Measurements from ENCODE around the gene GTF2H1.
A peak's percentile ranks its signal among the peaks of the same experiment; 100 is the strongest.
"Not testable (repeated sequence)": the region's sequence is repeated elsewhere in the genome, so short reads cannot be mapped to it uniquely, and the experiment has no call there.

GTF2H1 gene

DNA sequence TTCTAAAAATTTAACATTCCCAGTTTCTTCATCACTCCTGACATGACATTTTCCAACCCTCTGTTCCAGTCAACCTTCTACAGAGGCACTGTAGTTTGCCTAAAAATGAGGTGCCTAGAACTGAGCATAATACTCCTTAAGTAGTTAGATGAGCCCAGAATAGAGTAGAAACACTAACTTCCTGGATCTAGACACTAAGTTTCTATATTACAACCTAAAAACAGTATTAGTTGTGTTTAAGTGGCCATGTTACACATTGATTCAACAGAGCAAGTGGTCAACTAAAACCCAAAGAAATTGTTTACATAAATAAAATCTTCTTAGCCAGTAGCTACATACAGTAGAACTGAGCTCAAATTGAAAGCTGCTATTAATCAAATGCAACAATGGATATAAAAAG is 1.8 kb upstream of the GTF2H1 start:
- Histone ChIP-seq H3K4me3 (replicated peaks; ENCODE audit: low read depth, low read length) (peak overlapping the region; percentile 91), H3K27me3 (replicated peaks; ENCODE audit: control insufficient read depth, insufficient read depth, low read length) (no peaks in the 10 kb centered on the region), H3K36me3 (ENCODE audit: control insufficient read depth, insufficient read depth, low read length) (no peaks in the 10 kb centered on the region)
- TF ChIP-seq, protein P1, sequence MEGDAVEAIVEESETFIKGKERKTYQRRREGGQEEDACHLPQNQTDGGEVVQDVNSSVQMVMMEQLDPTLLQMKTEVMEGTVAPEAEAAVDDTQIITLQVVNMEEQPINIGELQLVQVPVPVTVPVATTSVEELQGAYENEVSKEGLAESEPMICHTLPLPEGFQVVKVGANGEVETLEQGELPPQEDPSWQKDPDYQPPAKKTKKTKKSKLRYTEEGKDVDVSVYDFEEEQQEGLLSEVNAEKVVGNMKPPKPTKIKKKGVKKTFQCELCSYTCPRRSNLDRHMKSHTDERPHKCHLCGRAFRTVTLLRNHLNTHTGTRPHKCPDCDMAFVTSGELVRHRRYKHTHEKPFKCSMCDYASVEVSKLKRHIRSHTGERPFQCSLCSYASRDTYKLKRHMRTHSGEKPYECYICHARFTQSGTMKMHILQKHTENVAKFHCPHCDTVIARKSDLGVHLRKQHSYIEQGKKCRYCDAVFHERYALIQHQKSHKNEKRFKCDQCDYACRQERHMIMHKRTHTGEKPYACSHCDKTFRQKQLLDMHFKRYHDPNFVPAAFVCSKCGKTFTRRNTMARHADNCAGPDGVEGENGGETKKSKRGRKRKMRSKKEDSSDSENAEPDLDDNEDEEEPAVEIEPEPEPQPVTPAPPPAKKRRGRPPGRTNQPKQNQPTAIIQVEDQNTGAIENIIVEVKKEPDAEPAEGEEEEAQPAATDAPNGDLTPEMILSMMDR (IDR thresholded peaks at IDR 0.05; ENCODE audit: insufficient read depth, low read length, poor library complexity, severe bottlenecking) = no peak
- DNase-seq (ENCODE audit: extremely low read depth, insufficient read length) = no peak

DNA sequence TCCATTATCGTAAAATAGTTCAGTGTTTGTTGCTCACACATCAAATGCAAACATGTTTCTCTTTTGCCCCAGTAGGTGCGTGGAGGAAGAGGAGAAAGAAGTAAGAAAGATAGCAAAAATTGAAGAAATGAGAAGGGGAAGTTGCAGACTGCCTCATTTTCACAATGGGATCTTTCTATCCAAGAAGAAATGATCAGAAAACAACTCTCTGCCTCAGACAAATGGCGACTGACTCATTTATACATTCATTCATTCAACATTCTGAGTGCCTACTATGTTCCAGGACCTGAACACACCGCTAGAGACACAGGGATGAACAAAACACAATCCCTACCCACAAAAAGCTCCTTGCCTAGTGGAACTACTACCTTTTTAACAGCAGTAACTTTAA is 794 bp upstream of the GTF2H1 start:
- TF ChIP-seq, protein P1 (IDR thresholded peaks at IDR 0.05; ENCODE audit: insufficient read depth, low read length, poor library complexity, severe bottlenecking) = no peak
- Histone ChIP-seq H3K36me3 (ENCODE audit: control insufficient read depth, insufficient read depth, low read length) (no peaks in the 10 kb centered on the region), H3K27me3 (replicated peaks; ENCODE audit: control insufficient read depth, insufficient read depth, low read length) (no peaks in the 10 kb centered on the region), H3K4me3 (replicated peaks; ENCODE audit: low read depth, low read length) (peak overlapping the region; percentile 91)
- DNase-seq (ENCODE audit: extremely low read depth, insufficient read length) = no peak

DNA sequence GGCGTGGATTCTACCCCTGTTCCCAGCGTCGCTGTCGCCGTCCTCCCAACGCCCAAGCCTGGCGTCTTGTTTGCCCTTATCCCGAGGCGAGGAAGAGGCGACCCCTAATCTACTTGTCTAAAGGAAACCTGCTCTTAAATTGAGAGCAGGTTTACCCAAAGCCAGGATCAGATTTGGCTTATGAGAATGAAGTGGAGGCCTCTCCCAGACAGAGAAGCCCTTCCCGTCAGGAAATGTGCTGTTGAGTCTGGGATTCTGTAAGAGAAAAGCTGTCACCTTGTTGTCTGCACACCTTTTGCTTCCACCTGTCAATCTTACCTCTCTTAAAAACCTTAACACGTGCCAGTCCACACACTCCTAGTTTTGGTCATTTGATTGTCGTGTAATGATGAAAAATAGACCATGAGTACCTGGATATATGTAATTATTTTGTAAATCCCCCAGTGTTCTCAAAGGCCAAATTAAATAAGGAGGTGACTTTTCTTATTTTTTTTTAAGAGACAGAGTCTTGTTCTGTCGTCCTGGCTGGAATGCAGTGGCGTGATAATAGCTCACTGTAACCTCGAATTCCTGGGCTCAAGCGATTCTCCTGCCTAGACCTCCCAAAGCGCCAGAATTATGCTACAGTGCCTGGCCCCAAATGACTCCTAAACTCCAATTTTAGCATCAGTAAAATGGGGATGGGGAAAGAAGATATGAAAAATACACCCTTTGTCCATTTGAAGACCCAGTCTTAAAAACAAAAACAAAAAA is 627 bp downstream of the GTF2H1 start:
- TF ChIP-seq, protein P1 (IDR thresholded peaks at IDR 0.05; ENCODE audit: insufficient read depth, low read length, poor library complexity, severe bottlenecking) = no peak
- peak overlapping the region; percentile 91 for H3K4me3 ChIP-seq (replicated peaks; ENCODE audit: low read depth, low read length)
- no peaks in the 10 kb centered on the region for H3K27me3 ChIP-seq (replicated peaks; ENCODE audit: control insufficient read depth, insufficient read depth, low read length)
- H3K36me3 ChIP-seq (ENCODE audit: control insufficient read depth, insufficient read depth, low read length) = no peaks in the 10 kb centered on the region; the same call in 1 of the 2 replicates
- DNase-seq (ENCODE audit: extremely low read depth, insufficient read length) = no peak

DNA sequence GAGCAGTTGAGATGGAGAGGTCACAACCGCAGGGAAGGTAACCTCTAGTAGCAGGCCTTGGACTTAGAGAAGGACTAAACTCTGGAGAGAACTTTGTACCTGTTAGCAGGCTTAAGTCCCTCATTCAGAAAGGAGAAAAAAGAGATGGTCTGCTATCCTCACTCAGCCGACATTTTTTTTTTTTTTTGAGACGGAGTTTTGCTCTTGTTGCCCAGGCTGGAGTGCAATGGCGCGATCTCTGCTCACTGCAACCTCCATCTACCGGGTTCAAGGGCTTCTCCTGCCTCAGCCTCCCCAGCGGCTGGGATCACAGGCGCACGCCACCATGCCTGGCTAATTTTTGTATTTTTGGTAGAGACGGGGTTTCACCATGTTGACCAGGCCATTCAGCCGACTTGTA is 1.5 kb downstream of the GTF2H1 start:
- not testable (repeated sequence) for DNase-seq (ENCODE audit: extremely low read depth, insufficient read length); H3K27me3 ChIP-seq (replicated peaks; ENCODE audit: control insufficient read depth, insufficient read depth, low read length); H3K36me3 ChIP-seq (ENCODE audit: control insufficient read depth, insufficient read depth, low read length)
- peak overlapping the region; percentile 91 for H3K4me3 ChIP-seq (replicated peaks; ENCODE audit: low read depth, low read length)

DNA sequence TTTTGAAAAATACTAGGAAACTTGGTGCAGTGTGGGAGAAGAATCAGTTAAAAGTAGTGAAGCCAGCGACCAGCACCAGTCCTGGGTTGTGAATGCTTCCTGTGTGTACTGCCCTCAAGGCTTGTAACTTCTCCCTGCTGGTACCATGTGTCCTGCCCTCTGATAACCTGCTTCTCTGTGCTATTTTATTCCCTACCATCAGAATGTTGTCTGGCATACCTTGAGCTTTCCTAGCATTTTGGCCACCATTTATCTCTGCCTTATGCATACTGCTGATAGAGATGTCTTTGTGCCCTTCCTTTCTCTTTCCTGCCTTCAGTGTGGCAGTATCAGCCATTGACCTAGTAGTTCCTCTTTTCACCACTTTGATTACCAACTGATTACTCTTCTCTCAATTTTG is 2.0 kb downstream of the GTF2H1 start:
- no peaks in the 10 kb centered on the region for H3K27me3 ChIP-seq (replicated peaks; ENCODE audit: control insufficient read depth, insufficient read depth, low read length)
- peak overlapping the region; percentile 91 for H3K4me3 ChIP-seq (replicated peaks; ENCODE audit: low read depth, low read length)
- no peak for DNase-seq (ENCODE audit: extremely low read depth, insufficient read length)
- no peaks in the 10 kb centered on the region; the same call in 1 of the 2 replicates for H3K36me3 ChIP-seq (ENCODE audit: control insufficient read depth, insufficient read depth, low read length)
- TF ChIP-seq, protein P1 (IDR thresholded peaks at IDR 0.05; ENCODE audit: insufficient read depth, low read length, poor library complexity, severe bottlenecking) = no peak

DNA sequence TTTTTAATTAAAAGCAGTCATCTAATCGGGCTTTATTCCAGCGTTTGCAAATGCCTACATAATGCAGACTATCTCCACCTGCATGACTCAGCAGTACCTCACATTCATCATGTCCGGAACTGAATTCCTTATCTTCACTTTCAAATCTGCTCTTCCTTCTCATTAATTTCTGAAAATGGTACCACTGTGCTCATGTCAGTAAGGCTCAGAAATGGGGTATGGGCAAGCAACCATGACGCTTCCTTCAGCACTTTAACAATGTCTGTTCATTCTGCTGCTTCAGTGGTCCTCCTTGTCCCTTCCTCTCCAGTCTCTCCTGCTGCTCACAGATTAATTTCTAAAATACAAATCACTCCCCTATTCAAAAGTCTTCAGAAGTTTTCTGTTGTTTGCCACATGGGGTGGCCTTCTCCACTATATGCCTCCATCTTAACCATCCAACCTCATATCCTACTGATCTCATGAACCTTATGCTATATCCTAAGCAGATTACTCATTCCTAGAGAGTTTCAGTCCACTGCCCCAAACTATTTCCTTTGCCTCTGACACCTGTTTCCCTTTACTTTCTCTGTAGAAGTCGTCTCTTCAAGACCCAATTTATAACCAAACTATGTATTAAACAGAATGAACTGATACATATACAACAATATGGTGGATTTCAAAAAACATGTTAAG is 7.0 kb downstream of the GTF2H1 start:
- H3K36me3 ChIP-seq (ENCODE audit: control insufficient read depth, insufficient read depth, low read length) = no peaks in the 10 kb centered on the region; the same call in none of the 2 replicates

More for the DNA sequence above, 7.0 kb downstream of the GTF2H1 start:
- no peaks in the 10 kb centered on the region for H3K27me3 ChIP-seq (replicated peaks; ENCODE audit: control insufficient read depth, insufficient read depth, low read length)
- no peak overlapping the region for H3K4me3 ChIP-seq (replicated peaks; ENCODE audit: low read depth, low read length)
- TF ChIP-seq, protein P1 (IDR thresholded peaks at IDR 0.05; ENCODE audit: insufficient read depth, low read length, poor library complexity, severe bottlenecking) = no peak
- DNase-seq (ENCODE audit: extremely low read depth, insufficient read length) = peak; percentile 54
